Neuron (in vitro differentiated cells): ENCODE results near the gene CRMP1.
"Not testable (repeated sequence)": the region's sequence is repeated elsewhere in the genome, so short reads cannot be mapped to it uniquely, and the experiment has no call there.

Source experiments
- H2AFZ ChIP-seq: one replicate; pipeline ENCODE4 v1.6.1; 2013; ENCODE audit warnings: low read depth, mild to moderate bottlenecking, inconsistent platforms, low read length, moderate library complexity
- H3K27me3 ChIP-seq: one replicate; pipeline ENCODE4 v1.6.1; 2013; ENCODE audit warnings: low read length; ENCODE audit not compliant: insufficient read depth
- H3K36me3 ChIP-seq: one replicate; pipeline ENCODE4 v1.6.1; 2013; ENCODE audit warnings: low read length; ENCODE audit not compliant: insufficient read depth
- H3K4me1 ChIP-seq: one replicate; pipeline ENCODE4 v1.6.1; 2013; ENCODE audit warnings: low read length; ENCODE audit not compliant: insufficient read depth
- H3K4me3 ChIP-seq: 2 replicates; pipeline ENCODE4 v1.5.1; 2013; ENCODE audit warnings: mild to moderate bottlenecking, low read length, moderate library complexity
- H3K9me3 ChIP-seq: one replicate; pipeline ENCODE4 v1.6.1; 2013; ENCODE audit warnings: low read length

CRMP1 gene

GRCh38 chr4:5812506-5813229, 80.2 kb downstream of the CRMP1 start:
- no peaks in the 10 kb centered on the region for H3K4me1 ChIP-seq
- H3K4me3 ChIP-seq, result no peak overlapping the region
- H2AFZ ChIP-seq, result no peak overlapping the region
- H3K36me3 ChIP-seq, result peaks cover 55% of the 10 kb centered on the region
- no peaks in the 10 kb centered on the region for H3K9me3 ChIP-seq
- H3K27me3 ChIP-seq, result no peaks in the 10 kb centered on the region

- H3K9me3 ChIP-seq, H3K4me3 ChIP-seq, H2AFZ ChIP-seq, H3K4me1 ChIP-seq, H3K27me3 ChIP-seq: not testable (repeated sequence)
- peaks cover 52% of the 10 kb centered on the region for H3K36me3 ChIP-seq
These were observed 80.8 kb downstream of the CRMP1 start for GRCh38 chr4:5812057-5812456.

DNA sequence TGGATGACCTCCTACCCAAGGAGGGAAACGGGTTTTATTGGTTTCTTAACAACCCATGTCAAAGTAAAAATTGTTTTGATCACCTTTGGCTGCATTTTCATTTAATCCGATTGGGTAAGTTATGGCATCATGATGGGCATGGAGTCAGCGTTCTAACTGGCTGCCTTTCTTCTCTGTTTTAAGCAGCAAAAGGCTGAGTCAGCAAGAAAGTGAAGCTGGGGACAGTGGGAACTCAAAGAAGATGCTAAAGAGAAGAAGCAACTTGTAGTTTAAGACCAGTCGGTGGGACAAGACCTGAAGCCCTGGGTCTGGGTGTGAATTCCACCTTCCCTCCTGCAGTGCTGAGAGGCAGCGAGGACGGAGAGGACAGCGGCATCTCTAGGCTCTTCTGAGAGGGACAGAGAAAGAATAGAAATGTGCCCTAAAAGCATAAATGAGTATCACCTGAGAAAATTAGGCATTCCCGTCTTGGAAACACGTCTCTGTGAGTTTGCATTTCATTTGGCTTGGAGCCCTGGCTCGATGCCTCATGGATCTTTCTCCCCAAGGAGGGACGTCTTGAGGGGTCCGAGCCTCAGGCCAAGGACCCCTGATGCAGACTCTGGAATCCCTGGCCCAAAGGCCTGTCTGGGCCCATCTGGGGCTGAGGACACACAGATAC, 82.0 kb downstream of the CRMP1 start:
- no peak overlapping the region for H2AFZ ChIP-seq
- H3K36me3 ChIP-seq, result peaks cover 49% of the 10 kb centered on the region
- no peak overlapping the region for H3K4me3 ChIP-seq
- H3K4me1 ChIP-seq, result no peaks in the 10 kb centered on the region
- H3K27me3 ChIP-seq, result no peaks in the 10 kb centered on the region
- no peaks in the 10 kb centered on the region for H3K9me3 ChIP-seq

DNA sequence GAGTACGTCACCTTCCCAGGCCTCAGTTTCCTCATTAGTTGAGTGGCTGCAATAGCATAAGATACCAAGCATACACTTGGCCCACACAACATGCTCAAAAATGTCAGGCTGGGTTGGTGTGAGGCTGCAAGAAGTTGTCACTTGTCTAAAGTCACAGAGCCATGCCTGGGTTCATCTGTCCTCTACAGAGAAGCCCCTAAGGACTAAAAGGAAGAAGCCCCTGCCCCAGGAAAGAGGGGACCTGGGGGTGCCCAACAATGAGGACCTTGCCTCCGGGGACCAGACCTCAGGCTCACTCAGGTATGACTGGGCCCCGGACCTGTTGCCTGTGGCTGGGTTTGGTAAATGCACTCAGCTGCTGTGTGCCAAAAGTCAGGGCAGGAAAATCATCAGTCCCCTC, 82.7 kb downstream of the CRMP1 start:
- no peak overlapping the region for H2AFZ ChIP-seq
- H3K27me3 ChIP-seq, result no peaks in the 10 kb centered on the region
- peaks cover 49% of the 10 kb centered on the region for H3K36me3 ChIP-seq
- H3K9me3 ChIP-seq, result no peaks in the 10 kb centered on the region
- no peak overlapping the region for H3K4me3 ChIP-seq
- H3K4me1 ChIP-seq, result no peaks in the 10 kb centered on the region

- H2AFZ ChIP-seq, result no peak overlapping the region
- no peaks in the 10 kb centered on the region for H3K4me1 ChIP-seq
- H3K36me3 ChIP-seq, result peaks cover 56% of the 10 kb centered on the region
These were observed 83.6 kb downstream of the CRMP1 start for GRCh38 chr4:5809216-5809776.

GRCh38 chr4:5808081-5808741, 84.7 kb downstream of the CRMP1 start:
- Histone ChIP-seq H3K27me3 (no peaks in the 10 kb centered on the region), H3K4me1 (no peaks in the 10 kb centered on the region), H3K36me3 (peaks cover 51% of the 10 kb centered on the region), H3K9me3 (no peaks in the 10 kb centered on the region), H2AFZ (no peak overlapping the region), H3K4me3 (no peak overlapping the region)

More at GRCh38 chr4:5809216-5809776, 83.6 kb downstream of the CRMP1 start:
- no peak overlapping the region for H3K4me3 ChIP-seq
- H3K27me3 ChIP-seq, result no peaks in the 10 kb centered on the region
- no peaks in the 10 kb centered on the region for H3K9me3 ChIP-seq

DNA sequence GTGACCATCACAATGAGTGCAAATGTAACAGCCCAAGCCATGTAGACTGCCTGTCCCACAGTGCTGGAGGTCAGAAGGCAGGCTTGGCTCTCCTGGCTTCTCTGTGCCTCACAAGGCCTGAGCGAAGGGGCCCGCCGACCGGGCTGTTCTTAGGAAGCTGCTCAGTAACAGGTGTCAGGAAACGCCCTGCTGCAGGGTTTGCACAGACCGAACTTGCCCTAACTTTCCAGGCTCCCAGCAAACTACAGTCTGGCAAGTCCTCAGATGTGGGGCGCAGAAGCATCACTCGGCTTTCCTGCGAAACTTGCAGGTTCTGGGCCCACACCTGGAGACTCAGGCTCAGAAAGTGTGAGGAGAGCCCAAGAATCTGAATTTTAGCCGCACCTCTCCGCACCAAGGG, 87.6 kb downstream of the CRMP1 start:
- Histone ChIP-seq H3K27me3 (no peaks in the 10 kb centered on the region), H3K9me3 (peaks cover 3% of the 10 kb centered on the region), H2AFZ (no peak overlapping the region), H3K36me3 (peaks cover 41% of the 10 kb centered on the region), H3K4me3 (no peak overlapping the region), H3K4me1 (no peaks in the 10 kb centered on the region)

DNA sequence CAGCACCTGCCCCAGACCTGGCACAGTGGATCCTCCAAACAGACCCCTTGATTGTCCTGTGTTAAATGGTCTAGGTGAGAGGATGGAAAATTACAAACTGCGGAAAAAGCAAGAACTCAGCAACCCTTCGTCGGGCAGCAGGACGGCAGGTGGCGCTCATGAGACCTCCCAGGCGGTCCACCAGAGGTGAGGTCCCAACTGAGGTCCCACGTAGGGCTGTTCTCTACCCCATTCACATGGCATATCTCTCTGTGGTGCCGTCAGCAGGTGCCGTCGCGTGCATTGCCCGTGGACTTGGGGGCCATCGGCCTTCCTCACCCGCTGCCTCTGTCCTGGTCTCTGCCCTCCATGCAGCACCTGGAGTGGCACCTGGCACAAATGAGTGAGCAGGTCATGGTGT, 88.2 kb downstream of the CRMP1 start:
- Histone ChIP-seq H3K4me1 (no peaks in the 10 kb centered on the region), H3K36me3 (peaks cover 37% of the 10 kb centered on the region), H3K27me3 (no peaks in the 10 kb centered on the region), H3K4me3 (no peak overlapping the region), H2AFZ (no peak overlapping the region), H3K9me3 (peaks cover 3% of the 10 kb centered on the region)

GRCh38 chr4:5802565-5802964, 90.3 kb downstream of the CRMP1 start:
- Histone ChIP-seq H3K4me3 (no peak overlapping the region), H3K27me3 (no peaks in the 10 kb centered on the region), H3K4me1 (no peaks in the 10 kb centered on the region), H3K9me3 (peaks cover 3% of the 10 kb centered on the region), H2AFZ (no peak overlapping the region), H3K36me3 (peaks cover 25% of the 10 kb centered on the region)

- Histone ChIP-seq H3K4me1 (no peaks in the 10 kb centered on the region), H3K4me3 (no peak overlapping the region), H3K9me3 (peaks cover 3% of the 10 kb centered on the region)
These were observed 91.2 kb downstream of the CRMP1 start for GRCh38 chr4:5801696-5802095.

GRCh38 chr4:5800496-5800895, 92.4 kb downstream of the CRMP1 start:
- no peak overlapping the region for H3K4me3 ChIP-seq
- peaks cover 6% of the 10 kb centered on the region for H3K9me3 ChIP-seq
- H3K27me3 ChIP-seq, result no peaks in the 10 kb centered on the region
- H3K4me1 ChIP-seq, result no peaks in the 10 kb centered on the region
- no peak overlapping the region for H2AFZ ChIP-seq
- peaks cover 31% of the 10 kb centered on the region for H3K36me3 ChIP-seq

More at GRCh38 chr4:5801696-5802095, 91.2 kb downstream of the CRMP1 start:
- H2AFZ ChIP-seq, result no peak overlapping the region
- H3K27me3 ChIP-seq, result no peaks in the 10 kb centered on the region
- H3K36me3 ChIP-seq, result peaks cover 26% of the 10 kb centered on the region

DNA sequence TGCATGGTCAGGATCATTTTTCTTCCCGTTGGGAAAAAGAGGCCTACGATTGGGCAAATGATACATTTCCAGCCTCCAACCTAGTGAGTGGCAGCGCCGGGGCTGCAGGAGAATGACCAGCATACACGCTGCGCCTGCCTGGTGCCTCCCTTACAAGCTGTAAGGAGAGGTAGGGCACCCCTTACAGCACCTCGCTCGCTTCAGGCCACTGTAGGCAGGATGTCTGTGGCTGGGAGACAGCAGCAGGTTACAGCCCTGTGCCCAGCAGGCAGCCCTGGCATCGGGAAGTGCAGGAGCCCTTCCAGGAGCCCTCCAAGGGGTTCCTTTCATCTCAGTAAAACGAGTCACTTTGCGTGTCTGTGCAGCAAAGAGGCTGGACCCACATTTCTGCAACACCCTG, 93.5 kb downstream of the CRMP1 start:
- Histone ChIP-seq H3K4me3 (no peak overlapping the region), H3K27me3 (no peaks in the 10 kb centered on the region), H3K4me1 (no peaks in the 10 kb centered on the region), H2AFZ (no peak overlapping the region), H3K36me3 (peaks cover 27% of the 10 kb centered on the region), H3K9me3 (peaks cover 6% of the 10 kb centered on the region)

GRCh38 chr4:5798946-5799345, 93.9 kb downstream of the CRMP1 start:
- peaks cover 25% of the 10 kb centered on the region for H3K36me3 ChIP-seq
- H3K9me3 ChIP-seq, result peaks cover 6% of the 10 kb centered on the region
- no peaks in the 10 kb centered on the region for H3K27me3 ChIP-seq
- no peak overlapping the region for H3K4me3 ChIP-seq
- no peak overlapping the region for H2AFZ ChIP-seq
- H3K4me1 ChIP-seq, result no peaks in the 10 kb centered on the region
